Subcutaneous preadipocyte (primary cell): ENCODE results near the gene WNT16. TPM values are rescaled to one million over a fixed set of nuclear protein-coding genes. Genes with fewer than 3 reads are reported as not detected.

Experiments used
- total RNA-seq: library from RNA; depleted of rRNA; stranded (reverse); fragments of >200 nt; gene quantifications from 2 replicates; pipeline ENCODE4 v1.2.3, GENCODE V29; 2012

WNT16 gene, protein sequence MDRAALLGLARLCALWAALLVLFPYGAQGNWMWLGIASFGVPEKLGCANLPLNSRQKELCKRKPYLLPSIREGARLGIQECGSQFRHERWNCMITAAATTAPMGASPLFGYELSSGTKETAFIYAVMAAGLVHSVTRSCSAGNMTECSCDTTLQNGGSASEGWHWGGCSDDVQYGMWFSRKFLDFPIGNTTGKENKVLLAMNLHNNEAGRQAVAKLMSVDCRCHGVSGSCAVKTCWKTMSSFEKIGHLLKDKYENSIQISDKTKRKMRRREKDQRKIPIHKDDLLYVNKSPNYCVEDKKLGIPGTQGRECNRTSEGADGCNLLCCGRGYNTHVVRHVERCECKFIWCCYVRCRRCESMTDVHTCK
- total RNA-seq = under 0.01 and 0.59 TPM in 2 replicates

DNA sequence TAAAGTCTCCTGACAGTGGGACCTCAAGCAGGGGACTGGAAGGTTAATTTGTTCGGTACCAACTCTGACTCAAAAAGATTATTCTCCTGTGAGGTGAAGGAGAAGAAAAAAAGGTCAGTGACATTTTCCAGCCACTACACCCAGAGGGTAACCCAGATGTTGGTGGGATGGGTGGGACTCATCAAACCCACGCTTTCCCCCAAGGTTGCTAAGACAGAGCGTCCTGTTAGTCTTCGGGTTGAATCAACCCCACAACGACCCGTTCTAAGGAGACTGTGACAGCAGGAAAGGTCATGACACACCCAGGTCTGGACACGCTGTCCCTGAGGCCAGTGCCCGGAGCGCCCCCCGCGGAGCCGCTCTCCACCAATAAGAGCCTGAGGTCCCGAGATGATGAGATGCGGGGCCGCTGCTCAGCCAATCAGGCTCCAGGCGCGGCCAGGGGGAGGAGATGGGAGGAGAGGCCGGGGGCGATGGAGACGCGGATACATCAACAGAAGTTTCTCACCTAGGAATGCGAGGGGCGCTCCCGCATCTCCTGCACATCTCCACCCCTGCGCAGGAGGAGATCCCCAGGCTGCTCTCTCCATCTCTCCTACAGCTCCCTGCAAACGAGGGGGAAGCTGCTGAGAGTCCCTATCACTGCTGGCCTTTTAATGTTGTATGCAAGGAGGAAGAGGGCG is at the start of gene WNT16:
WNT16 (plus strand) TSS at position 493 of the 683 bp plus-strand sequence. CDS start 293 bp downstream, outside the sequence.

Other genes with a start within 250 kb of the WNT16 start
- 38.2 and 42.4 TPM in 2 replicates for gene FAM3C, start 67.3 kb downstream of the WNT16 start, total RNA-seq